ENCODE data around the gene MTERF1. TPM values are rescaled to one million over a fixed set of nuclear protein-coding genes. Genes with fewer than 3 reads are reported as not detected.

Gene MTERF1
- total RNA-seq, 1 experiment from 2014 or later = 13.6 TPM

DNA sequence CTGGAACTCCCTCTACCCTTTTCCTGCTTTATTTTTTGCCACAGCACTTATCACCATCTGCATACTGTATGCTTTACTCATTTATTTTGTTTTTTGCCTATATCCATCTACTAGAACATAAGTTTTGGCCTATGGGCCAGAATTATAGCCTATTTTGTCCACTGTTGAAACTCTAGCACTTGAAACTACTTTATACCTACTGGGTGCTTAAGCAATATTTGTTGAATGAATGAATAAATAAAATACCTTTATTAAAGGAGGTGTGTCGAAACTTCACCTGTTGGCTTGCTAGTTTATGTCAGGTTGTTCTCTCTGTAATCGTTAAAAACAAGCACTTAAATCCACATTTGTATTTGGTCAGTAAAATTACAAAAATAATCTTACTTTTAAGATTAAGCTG, 53.3 kb downstream of the MTERF1 start:
- ChIA-PET CTCF (no interaction called here), POLR2A (no interaction called here)
- intact Hi-C loops (cut with micrococcal nuclease; ENCODE audit: unreplicated experiment) = no loop called here
- H3K27me3 ChIP-seq (ENCODE audit: control insufficient read depth, insufficient read depth, low read length) = no peaks in the 10 kb centered on the region
- BruUV-seq (replicated peaks) = no TSS peak
- TF ChIP-seq SIN3A (IDR thresholded peaks at IDR 0.05; ENCODE audit: borderline replicate concordance, insufficient read depth, low read depth, low read length) (no peak), POLR2AphosphoS5 (IDR thresholded peaks at IDR 0.05; ENCODE audit: low read depth, low read length) (no peak), TCF7L2 (IDR thresholded peaks at IDR 0.05; ENCODE audit: low read depth, low read length) (no peak)
- TF ChIP-seq, protein P1, sequence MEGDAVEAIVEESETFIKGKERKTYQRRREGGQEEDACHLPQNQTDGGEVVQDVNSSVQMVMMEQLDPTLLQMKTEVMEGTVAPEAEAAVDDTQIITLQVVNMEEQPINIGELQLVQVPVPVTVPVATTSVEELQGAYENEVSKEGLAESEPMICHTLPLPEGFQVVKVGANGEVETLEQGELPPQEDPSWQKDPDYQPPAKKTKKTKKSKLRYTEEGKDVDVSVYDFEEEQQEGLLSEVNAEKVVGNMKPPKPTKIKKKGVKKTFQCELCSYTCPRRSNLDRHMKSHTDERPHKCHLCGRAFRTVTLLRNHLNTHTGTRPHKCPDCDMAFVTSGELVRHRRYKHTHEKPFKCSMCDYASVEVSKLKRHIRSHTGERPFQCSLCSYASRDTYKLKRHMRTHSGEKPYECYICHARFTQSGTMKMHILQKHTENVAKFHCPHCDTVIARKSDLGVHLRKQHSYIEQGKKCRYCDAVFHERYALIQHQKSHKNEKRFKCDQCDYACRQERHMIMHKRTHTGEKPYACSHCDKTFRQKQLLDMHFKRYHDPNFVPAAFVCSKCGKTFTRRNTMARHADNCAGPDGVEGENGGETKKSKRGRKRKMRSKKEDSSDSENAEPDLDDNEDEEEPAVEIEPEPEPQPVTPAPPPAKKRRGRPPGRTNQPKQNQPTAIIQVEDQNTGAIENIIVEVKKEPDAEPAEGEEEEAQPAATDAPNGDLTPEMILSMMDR (IDR thresholded peaks at IDR 0.05) = no peak
- TF ChIP-seq, protein P2, sequence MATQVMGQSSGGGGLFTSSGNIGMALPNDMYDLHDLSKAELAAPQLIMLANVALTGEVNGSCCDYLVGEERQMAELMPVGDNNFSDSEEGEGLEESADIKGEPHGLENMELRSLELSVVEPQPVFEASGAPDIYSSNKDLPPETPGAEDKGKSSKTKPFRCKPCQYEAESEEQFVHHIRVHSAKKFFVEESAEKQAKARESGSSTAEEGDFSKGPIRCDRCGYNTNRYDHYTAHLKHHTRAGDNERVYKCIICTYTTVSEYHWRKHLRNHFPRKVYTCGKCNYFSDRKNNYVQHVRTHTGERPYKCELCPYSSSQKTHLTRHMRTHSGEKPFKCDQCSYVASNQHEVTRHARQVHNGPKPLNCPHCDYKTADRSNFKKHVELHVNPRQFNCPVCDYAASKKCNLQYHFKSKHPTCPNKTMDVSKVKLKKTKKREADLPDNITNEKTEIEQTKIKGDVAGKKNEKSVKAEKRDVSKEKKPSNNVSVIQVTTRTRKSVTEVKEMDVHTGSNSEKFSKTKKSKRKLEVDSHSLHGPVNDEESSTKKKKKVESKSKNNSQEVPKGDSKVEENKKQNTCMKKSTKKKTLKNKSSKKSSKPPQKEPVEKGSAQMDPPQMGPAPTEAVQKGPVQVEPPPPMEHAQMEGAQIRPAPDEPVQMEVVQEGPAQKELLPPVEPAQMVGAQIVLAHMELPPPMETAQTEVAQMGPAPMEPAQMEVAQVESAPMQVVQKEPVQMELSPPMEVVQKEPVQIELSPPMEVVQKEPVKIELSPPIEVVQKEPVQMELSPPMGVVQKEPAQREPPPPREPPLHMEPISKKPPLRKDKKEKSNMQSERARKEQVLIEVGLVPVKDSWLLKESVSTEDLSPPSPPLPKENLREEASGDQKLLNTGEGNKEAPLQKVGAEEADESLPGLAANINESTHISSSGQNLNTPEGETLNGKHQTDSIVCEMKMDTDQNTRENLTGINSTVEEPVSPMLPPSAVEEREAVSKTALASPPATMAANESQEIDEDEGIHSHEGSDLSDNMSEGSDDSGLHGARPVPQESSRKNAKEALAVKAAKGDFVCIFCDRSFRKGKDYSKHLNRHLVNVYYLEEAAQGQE (IDR thresholded peaks at IDR 0.05; ENCODE audit: insufficient read depth in 1 of 2, low read depth in 2 of 2, low read length in 1 of 2) = no peak
- no peaks in the 10 kb centered on the region for H3K9me3 ChIP-seq (ENCODE audit: control insufficient read depth, insufficient read depth, low read depth, low read length)
- no peaks in the 10 kb centered on the region for H3K36me3 ChIP-seq (ENCODE audit: control insufficient read depth, insufficient read depth, low read length)
- in situ Hi-C loops (cut with HindIII; ENCODE audit: low pct_unique_long_range_greater_than_20kb, low sequenced_read_pairs) = no loop called here
- DNase-seq (ENCODE audit: low read depth, low spot score) (no peak), ATAC-seq (no peak)
- H3K4me3 ChIP-seq (ENCODE audit: low read depth in 2 of 2, low read length in 2 of 2) = no peak overlapping the region
- no peak overlapping the region for H3K27ac ChIP-seq (ENCODE audit: low read length)
- no peaks in the 10 kb centered on the region for H3K4me1 ChIP-seq (ENCODE audit: control insufficient read depth, insufficient read depth, low read length)

DNA sequence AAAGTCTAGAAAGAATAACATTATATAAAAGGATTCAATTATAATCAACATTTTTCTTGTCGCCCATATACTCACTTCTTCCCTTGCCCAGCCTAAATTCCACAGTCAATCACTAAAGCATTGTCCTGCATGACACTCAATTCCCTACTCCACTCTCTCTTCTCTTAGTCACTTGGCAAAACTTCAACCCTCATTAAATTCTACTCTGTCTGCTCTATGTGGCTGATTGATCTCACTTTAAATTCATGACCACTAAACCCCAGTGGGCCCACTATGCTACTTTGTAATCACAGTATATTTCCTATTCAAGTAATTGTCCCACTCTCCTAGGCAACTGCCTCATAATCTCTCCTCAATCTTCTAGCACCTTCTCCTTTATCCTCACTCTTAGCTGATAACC, 54.1 kb downstream of the MTERF1 start:
- no TSS peak for BruUV-seq (replicated peaks)
- H3K4me1 ChIP-seq (ENCODE audit: control insufficient read depth, insufficient read depth, low read length) = no peaks in the 10 kb centered on the region
- no peak for ATAC-seq
- H3K4me3 ChIP-seq (ENCODE audit: low read depth in 2 of 2, low read length in 2 of 2) = no peak overlapping the region
- no peaks in the 10 kb centered on the region for H3K27me3 ChIP-seq (ENCODE audit: control insufficient read depth, insufficient read depth, low read length)
- in situ Hi-C loops (cut with HindIII; ENCODE audit: low pct_unique_long_range_greater_than_20kb, low sequenced_read_pairs) (no loop called here), intact Hi-C loops (cut with micrococcal nuclease; ENCODE audit: unreplicated experiment) (no loop called here)
- DNase-seq (ENCODE audit: low read depth, low spot score) = no peak
- H3K9me3 ChIP-seq (ENCODE audit: control insufficient read depth, insufficient read depth, low read depth, low read length) = no peaks in the 10 kb centered on the region
- no peak for TF ChIP-seq TCF7L2 (IDR thresholded peaks at IDR 0.05; ENCODE audit: low read depth, low read length)
- TF ChIP-seq, protein P1 (IDR thresholded peaks at IDR 0.05) = no peak
- TF ChIP-seq, protein P2 (IDR thresholded peaks at IDR 0.05; ENCODE audit: insufficient read depth in 1 of 2, low read depth in 2 of 2, low read length in 1 of 2) = no peak
- TF ChIP-seq SIN3A (IDR thresholded peaks at IDR 0.05; ENCODE audit: borderline replicate concordance, insufficient read depth, low read depth, low read length) = no peak
- no peak for TF ChIP-seq POLR2AphosphoS5 (IDR thresholded peaks at IDR 0.05; ENCODE audit: low read depth, low read length)
- no peaks in the 10 kb centered on the region for H3K36me3 ChIP-seq (ENCODE audit: control insufficient read depth, insufficient read depth, low read length)
- no peak overlapping the region for H3K27ac ChIP-seq (ENCODE audit: low read length)
- ChIA-PET POLR2A (no interaction called here), CTCF (no interaction called here)
